ENCODE data around the gene CCDC149. TPM values are rescaled to one million over a fixed set of nuclear protein-coding genes. Genes with fewer than 3 reads are reported as not detected.

Gene CCDC149
- total RNA-seq, 1 experiment from 2014 or later, result 8.9 TPM

DNA sequence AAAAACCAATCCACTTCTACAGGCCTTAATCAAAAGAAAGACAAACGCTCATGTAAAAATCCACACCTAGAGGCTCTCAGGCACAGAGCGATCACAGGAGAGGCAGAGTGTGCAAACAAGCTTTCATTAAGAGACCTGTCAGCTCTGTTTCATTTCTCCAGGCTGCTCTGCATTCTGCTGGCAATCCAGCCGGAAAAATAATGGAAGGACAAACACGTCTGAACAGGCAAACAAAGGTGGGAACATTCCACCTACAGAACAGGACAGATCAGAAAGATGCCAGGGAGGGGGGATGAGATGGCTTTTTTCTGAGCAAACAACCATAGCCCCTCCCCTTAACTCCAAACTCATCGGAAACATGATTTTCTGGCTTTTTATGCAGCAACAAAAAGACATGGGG is 107.8 kb downstream of the CCDC149 start:
- DNase-seq, result no peak
- no peak overlapping the region for H3K4me3 Mint-ChIP-seq (ENCODE audit: low read depth, unreplicated experiment)
- H3K36me3 Mint-ChIP-seq (ENCODE audit: insufficient read depth, unreplicated experiment), result no peaks in the 10 kb centered on the region
- TF ChIP-seq, protein P1, sequence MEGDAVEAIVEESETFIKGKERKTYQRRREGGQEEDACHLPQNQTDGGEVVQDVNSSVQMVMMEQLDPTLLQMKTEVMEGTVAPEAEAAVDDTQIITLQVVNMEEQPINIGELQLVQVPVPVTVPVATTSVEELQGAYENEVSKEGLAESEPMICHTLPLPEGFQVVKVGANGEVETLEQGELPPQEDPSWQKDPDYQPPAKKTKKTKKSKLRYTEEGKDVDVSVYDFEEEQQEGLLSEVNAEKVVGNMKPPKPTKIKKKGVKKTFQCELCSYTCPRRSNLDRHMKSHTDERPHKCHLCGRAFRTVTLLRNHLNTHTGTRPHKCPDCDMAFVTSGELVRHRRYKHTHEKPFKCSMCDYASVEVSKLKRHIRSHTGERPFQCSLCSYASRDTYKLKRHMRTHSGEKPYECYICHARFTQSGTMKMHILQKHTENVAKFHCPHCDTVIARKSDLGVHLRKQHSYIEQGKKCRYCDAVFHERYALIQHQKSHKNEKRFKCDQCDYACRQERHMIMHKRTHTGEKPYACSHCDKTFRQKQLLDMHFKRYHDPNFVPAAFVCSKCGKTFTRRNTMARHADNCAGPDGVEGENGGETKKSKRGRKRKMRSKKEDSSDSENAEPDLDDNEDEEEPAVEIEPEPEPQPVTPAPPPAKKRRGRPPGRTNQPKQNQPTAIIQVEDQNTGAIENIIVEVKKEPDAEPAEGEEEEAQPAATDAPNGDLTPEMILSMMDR (IDR thresholded peaks at IDR 0.05; ENCODE audit: unreplicated experiment), result no peak
- intact Hi-C loops (cut with micrococcal nuclease; ENCODE audit: unreplicated experiment), result no loop called here
- no peaks in the 10 kb centered on the region for H3K27me3 Mint-ChIP-seq (ENCODE audit: unreplicated experiment)
- H3K4me1 Mint-ChIP-seq (ENCODE audit: low read depth, unreplicated experiment), result no peaks in the 10 kb centered on the region
- no TSS peak for BruUV-seq (replicated peaks)
- H3K27ac Mint-ChIP-seq (ENCODE audit: unreplicated experiment), result no peak overlapping the region
- CTCF ChIA-PET, result no interaction called here
- no peaks in the 10 kb centered on the region for H3K9me3 Mint-ChIP-seq (ENCODE audit: low read depth, unreplicated experiment)

DNA sequence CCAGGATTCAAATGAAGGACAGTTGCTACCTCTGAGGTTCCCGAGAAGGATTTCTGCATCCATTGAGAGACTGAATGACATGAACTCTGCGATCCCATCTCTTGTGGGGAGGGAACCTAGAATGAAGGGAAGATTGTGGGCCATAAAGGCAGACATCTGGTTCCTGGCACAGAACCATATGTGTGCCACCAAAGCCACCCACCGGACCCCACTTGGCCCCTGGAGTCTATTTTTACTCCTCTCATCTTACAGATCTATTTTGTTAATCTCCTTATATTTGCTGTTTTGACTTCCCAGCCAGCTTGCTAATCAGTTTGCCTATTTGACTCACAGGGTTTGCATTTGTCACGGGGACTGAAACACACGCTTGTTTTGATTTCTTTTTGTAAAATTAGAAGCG is 110.2 kb downstream of the CCDC149 start:
- DNase-seq, result no peak
- intact Hi-C loops (cut with micrococcal nuclease; ENCODE audit: unreplicated experiment), result no loop called here
- Mint-ChIP-seq H3K36me3 (ENCODE audit: insufficient read depth, unreplicated experiment) (no peaks in the 10 kb centered on the region), H3K27me3 (ENCODE audit: unreplicated experiment) (no peaks in the 10 kb centered on the region), H3K9me3 (ENCODE audit: low read depth, unreplicated experiment) (no peaks in the 10 kb centered on the region), H3K4me1 (ENCODE audit: low read depth, unreplicated experiment) (no peaks in the 10 kb centered on the region), H3K27ac (ENCODE audit: unreplicated experiment) (no peak overlapping the region), H3K4me3 (ENCODE audit: low read depth, unreplicated experiment) (no peak overlapping the region)
- TF ChIP-seq, protein P1 (IDR thresholded peaks at IDR 0.05; ENCODE audit: unreplicated experiment), result no peak
- no TSS peak for BruUV-seq (replicated peaks)
- CTCF ChIA-PET, result no interaction called here

DNA sequence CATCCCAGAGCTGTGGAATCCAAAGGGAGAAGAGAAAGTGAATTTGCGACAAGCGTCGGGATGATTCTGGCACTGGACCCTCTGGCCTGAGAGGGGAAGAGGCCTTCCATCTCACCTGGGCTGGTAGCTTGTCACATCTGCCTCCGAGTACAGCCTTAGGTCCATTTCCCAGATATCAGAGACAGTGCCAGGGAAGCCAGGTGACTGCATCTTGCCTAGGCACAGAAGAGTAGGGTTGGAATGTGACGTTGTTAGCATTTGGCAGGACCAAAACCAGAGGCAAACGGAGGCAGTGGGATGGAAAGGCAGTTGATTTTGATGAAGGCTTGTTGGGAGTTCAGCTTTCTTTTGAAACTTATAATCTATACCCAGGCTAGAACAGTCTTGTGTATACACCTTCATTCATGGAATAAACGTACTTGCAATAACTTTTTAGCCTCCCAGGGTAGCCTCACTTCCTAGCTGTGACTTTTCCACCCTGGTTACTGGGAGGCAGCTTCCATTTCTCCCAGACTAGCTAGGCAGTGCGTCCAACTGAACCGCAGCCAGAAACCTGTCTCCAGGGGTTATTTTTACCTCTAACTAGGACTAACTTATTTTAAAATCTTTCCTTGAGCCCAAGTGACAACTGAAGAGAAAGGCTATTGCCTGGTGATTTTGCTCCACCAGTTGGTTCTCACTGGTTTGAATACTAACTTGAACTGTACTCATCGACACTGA is 111.5 kb downstream of the CCDC149 start:
- H3K4me1 Mint-ChIP-seq (ENCODE audit: low read depth, unreplicated experiment), result no peaks in the 10 kb centered on the region
- H3K27me3 Mint-ChIP-seq (ENCODE audit: unreplicated experiment), result no peaks in the 10 kb centered on the region
- no peak overlapping the region for H3K4me3 Mint-ChIP-seq (ENCODE audit: low read depth, unreplicated experiment)
- TF ChIP-seq, protein P1 (IDR thresholded peaks at IDR 0.05; ENCODE audit: unreplicated experiment), result no peak
- CTCF ChIA-PET, result no interaction called here
- no peaks in the 10 kb centered on the region for H3K9me3 Mint-ChIP-seq (ENCODE audit: low read depth, unreplicated experiment)
- no peaks in the 10 kb centered on the region for H3K36me3 Mint-ChIP-seq (ENCODE audit: insufficient read depth, unreplicated experiment)
- no peak for DNase-seq
- intact Hi-C loops (cut with micrococcal nuclease; ENCODE audit: unreplicated experiment), result no loop called here
- no TSS peak for BruUV-seq (replicated peaks)
- no peak overlapping the region for H3K27ac Mint-ChIP-seq (ENCODE audit: unreplicated experiment)

DNA sequence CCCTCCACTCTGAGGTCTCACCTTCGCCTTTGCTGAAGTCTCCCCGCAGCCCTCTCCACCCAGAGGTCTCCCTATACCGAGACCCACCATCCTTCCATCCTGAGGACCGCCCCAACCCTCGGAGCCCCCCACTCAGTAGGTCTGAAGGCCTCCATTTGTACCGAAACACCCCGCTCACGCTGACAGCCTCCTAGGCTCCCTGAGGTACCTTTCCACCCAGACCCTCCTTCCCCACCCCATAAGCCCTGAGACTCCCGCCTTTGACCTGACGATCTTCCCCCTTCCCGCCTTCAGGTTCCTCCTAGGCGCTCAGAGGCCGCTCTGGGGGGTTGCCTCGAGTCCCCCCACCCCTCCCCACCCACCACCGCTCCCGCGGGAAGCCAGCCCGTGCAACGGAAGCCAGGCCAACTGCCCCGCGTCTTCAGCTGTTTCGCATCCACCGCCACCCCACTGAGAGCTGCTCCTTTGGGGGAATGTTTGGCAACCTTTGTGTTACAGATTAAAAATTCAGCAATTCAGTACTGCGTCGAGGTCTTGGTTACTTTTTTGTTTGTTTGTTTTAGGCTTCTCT is 112.4 kb downstream of the CCDC149 start:
- CTCF ChIA-PET, result no interaction called here
- Mint-ChIP-seq H3K27ac (ENCODE audit: unreplicated experiment) (no peak overlapping the region), H3K4me1 (ENCODE audit: low read depth, unreplicated experiment) (peaks cover 6% of the 10 kb centered on the region), H3K36me3 (ENCODE audit: insufficient read depth, unreplicated experiment) (peaks cover 4% of the 10 kb centered on the region), H3K27me3 (ENCODE audit: unreplicated experiment) (no peaks in the 10 kb centered on the region), H3K4me3 (ENCODE audit: low read depth, unreplicated experiment) (no peak overlapping the region), H3K9me3 (ENCODE audit: low read depth, unreplicated experiment) (no peaks in the 10 kb centered on the region)
- no peak for DNase-seq
- intact Hi-C loops (cut with micrococcal nuclease; ENCODE audit: unreplicated experiment), result no loop called here
- TF ChIP-seq, protein P1 (IDR thresholded peaks at IDR 0.05; ENCODE audit: unreplicated experiment), result no peak
- no TSS peak for BruUV-seq (replicated peaks)

Measured in Calu3 (cell line).